T-cell (primary cell): ENCODE results near the gene KDM5A. TPM values are rescaled to one million over a fixed set of nuclear protein-coding genes. Genes with fewer than 3 reads are reported as not detected.

Experiments
- ATAC-seq, 4 experiments: fragments of 200-7000 bp in 3 of 4; fragments of 150-1000 bp in 1 of 4; cut with Tn5 transposase; replicated peaks in 1 of 4; 1 replicate in 3 of 4; 2 replicates in 1 of 4; pipeline ENCODE4 v1.10.0; 2021; ENCODE audit warnings: moderate library complexity in 3 of 4, mild to moderate bottlenecking in 2 of 4, moderate number of reproducible peaks in 1 of 4
- CTCF ChIA-PET, 2 donors: fragments of 300-600 bp; sonication (Branson Sonifier 250); formaldehyde crosslinking; loops; one replicate each; lab custom pipeline; 2022; ENCODE audit warnings: antibody characterized with exemption in 2 of 2; lab: Charles Lee
- POLR2A ChIA-PET, 2 donors: fragments of 300-600 bp; sonication (Branson Sonifier 250); formaldehyde crosslinking; loops; one replicate each; lab custom pipeline; 2022; ENCODE audit warnings: antibody characterized with exemption in 2 of 2; lab: Charles Lee
- DNase-seq, 35 experiments: peaks; one replicate each; pipeline versions ENCODE4 v3.0.0 to v3.0.0-alpha.2; 2013 to 2023
- H3K27ac ChIP-seq: one replicate; pipeline ENCODE4 v1.5.1; 2013; ENCODE audit warnings: low read length
- H3K27me3 ChIP-seq, 2 experiments: replicated peaks in 1 of 2; 1 replicate in 1 of 2; 2 replicates in 1 of 2; pipeline versions ENCODE4 v1.6.1 to v1.7.0; 2013; ENCODE audit warnings: low read length in 1 of 2, mixed read lengths in 1 of 2; ENCODE audit not compliant: control insufficient read depth in 2 of 2, insufficient read depth in 2 of 2; ENCODE audit errors: extremely low read depth in 1 of 2
- H3K36me3 ChIP-seq, 2 donors: 1 replicate in 1 of 2; 2 replicates in 1 of 2; pipeline versions ENCODE4 v1.6.1 to v1.7.0; 2013; ENCODE audit warnings: low read length in 1 of 2; ENCODE audit not compliant: control insufficient read depth in 2 of 2, insufficient read depth in 1 of 2; ENCODE audit errors: extremely low read depth in 1 of 2
- H3K4me1 ChIP-seq, 2 experiments: 1 replicate in 1 of 2; 2 replicates in 1 of 2; pipeline versions ENCODE4 v1.6.1 to v1.7.0; 2013; ENCODE audit warnings: low read length in 2 of 2, mixed read lengths in 1 of 2; ENCODE audit not compliant: insufficient read depth in 2 of 2, control insufficient read depth in 1 of 2; ENCODE audit errors: extremely low read depth in 1 of 2
- H3K4me3 ChIP-seq, 2 donors: 1 replicate in 1 of 2; 2 replicates in 1 of 2; pipeline versions ENCODE4 v1.5.1 to v1.7.0; 2013; ENCODE audit warnings: mild to moderate bottlenecking in 2 of 2, low read length in 1 of 2, moderate library complexity in 1 of 2; ENCODE audit not compliant: control insufficient read depth in 1 of 2; ENCODE audit errors: extremely low read depth in 1 of 2
- H3K9me3 ChIP-seq: 2 replicates; pipeline ENCODE4 v1.7.0; 2013
- H3K27ac Mint-ChIP-seq, 2 donors: one replicate each; pipeline ENCODE4 v1.8.0; 2020 to 2021; ENCODE audit warnings: mild to moderate bottlenecking in 2 of 2, mixed read lengths in 2 of 2
- H3K27me3 Mint-ChIP-seq, 2 donors: one replicate each; pipeline ENCODE4 v1.8.0; 2021 to 2022; ENCODE audit warnings: mixed read lengths in 2 of 2
- H3K36me3 Mint-ChIP-seq: one replicate; pipeline ENCODE4 v1.8.0; 2021; ENCODE audit warnings: mixed read lengths
- H3K4me1 Mint-ChIP-seq, 3 donors: one replicate each; pipeline ENCODE4 v1.8.0; 2020 to 2022; ENCODE audit warnings: mixed read lengths in 3 of 3, mild to moderate bottlenecking in 1 of 3
- H3K4me3 Mint-ChIP-seq, 3 donors: one replicate each; pipeline ENCODE4 v1.8.0; 2020 to 2022; ENCODE audit warnings: mild to moderate bottlenecking in 3 of 3, mixed read lengths in 3 of 3, moderate library complexity in 3 of 3
- H3K9me3 Mint-ChIP-seq, 3 donors: one replicate each; pipeline ENCODE4 v1.8.0; 2020 to 2022; ENCODE audit warnings: mixed read lengths in 3 of 3
- WGBS: methylation state at CpG from one replicate; pipeline ENCODE4 v1.1.5; 2013; ENCODE audit warnings: missing lambda C conversion rate; ENCODE audit not compliant: insufficient coverage; 5-methylcytosine and 5-hydroxymethylcytosine counted together
- total RNA-seq, 35 experiments: library from RNA in 6 of 35; stranded (reverse) in 6 of 35; fragments of 120-200 nt in 1 of 35; gene quantifications; one replicate each; pipeline versions ENCODE4 v1.2.1 to v1.2.4 and lab custom pipeline; 2013 to 2026

The KDM5A gene
- total RNA-seq, 5 donors from 2014 or later (not counting 1 experiment from before 2014, with no cell fraction given): 126 to 157 (median 142) TPM

GRCh38 chr12:234019-234418 is 155.1 kb downstream of the KDM5A start:
- CTCF ChIA-PET: no interaction called here
- Mint-ChIP-seq H3K4me3 (no peak overlapping the region), H3K36me3 (peaks cover 8% of the 10 kb centered on the region), H3K9me3 (peaks cover 6 to 19% (median 11%) of the 10 kb centered on the region in 3 donors), H3K27me3 (peaks cover 9 to 16% of the 10 kb centered on the region in 2 donors), H3K27ac (no peak overlapping the region), H3K4me1 (no peaks in the 10 kb centered on the region)
- Histone ChIP-seq H3K9me3 (no peaks in the 10 kb centered on the region), H3K36me3 (no peaks in the 10 kb centered on the region), H3K27ac (no peak overlapping the region), H3K4me3 (no peak overlapping the region), H3K27me3 (peaks cover 0 to 32% of the 10 kb centered on the region in 2 experiments), H3K4me1 (no peaks in the 10 kb centered on the region)
- no CpG with 5 or more reads among the region's 7 CpGs for WGBS
- ATAC-seq (no peak), DNase-seq (no peak)
- POLR2A ChIA-PET: no interaction called here

GRCh38 chr12:233615-233968 is 155.5 kb downstream of the KDM5A start:
- Histone ChIP-seq H3K36me3 (no peaks in the 10 kb centered on the region), H3K4me1 (no peaks in the 10 kb centered on the region), H3K27ac (no peak overlapping the region), H3K27me3 (peaks cover 0 to 36% of the 10 kb centered on the region in 2 experiments), H3K9me3 (no peaks in the 10 kb centered on the region), H3K4me3 (no peak overlapping the region)
- ATAC-seq (no peak), DNase-seq (no peak)
- peaks cover 11 to 15% of the 10 kb centered on the region in 2 donors for H3K27me3 Mint-ChIP-seq
- H3K36me3 Mint-ChIP-seq: peaks cover 8% of the 10 kb centered on the region
- POLR2A ChIA-PET: no interaction called here
- CTCF ChIA-PET: no interaction called here
- H3K9me3 Mint-ChIP-seq: peaks cover 6 to 19% (median 11%) of the 10 kb centered on the region in 3 donors
- H3K4me1 Mint-ChIP-seq: no peaks in the 10 kb centered on the region
- H3K4me3 Mint-ChIP-seq: no peak overlapping the region
- no CpG with 5 or more reads among the region's 3 CpGs for WGBS
- H3K27ac Mint-ChIP-seq: no peak overlapping the region

DNA sequence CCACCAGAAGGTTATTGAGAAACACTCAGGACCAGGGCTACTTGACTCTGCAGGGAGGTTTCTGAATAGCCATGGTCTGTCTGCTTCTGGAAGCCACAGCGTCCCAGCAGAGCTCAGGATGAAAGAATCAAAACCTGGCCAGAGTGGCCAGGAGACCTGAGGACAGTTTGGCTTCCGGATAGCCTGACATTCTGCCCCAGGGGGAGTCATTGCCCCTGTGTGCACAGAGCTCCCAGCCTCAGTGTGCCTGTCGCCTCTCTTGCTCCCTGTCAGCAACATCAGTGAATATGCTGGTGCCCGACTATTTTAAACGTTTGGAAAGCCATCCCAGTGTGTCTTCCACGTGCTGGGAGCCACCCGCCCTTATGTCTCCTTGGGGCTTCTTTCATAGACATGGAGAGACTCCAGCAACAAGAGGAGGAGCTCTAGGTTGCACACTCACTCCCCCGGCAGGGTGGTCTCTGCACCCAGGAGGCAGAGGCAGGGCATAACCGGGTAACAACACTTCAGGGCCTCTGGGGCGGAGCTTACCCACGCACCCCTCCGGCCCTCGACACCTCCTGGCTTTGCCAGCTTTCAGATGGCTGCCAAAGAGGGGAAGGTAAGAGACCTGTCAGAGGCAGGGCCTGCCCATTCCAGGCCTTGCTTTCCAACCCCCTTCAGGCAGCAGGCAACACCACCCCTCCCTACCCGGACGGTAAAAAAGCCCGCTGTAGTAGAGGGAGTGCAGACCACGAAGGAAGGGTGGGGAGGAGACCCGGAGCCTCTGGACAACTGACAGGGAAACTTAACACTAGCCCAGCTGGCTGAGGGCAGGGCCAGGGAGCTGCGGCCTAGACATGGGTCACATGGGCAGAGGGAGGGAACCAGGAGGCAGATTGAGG is 156.1 kb downstream of the KDM5A start:
- H3K36me3 Mint-ChIP-seq: peaks cover 8% of the 10 kb centered on the region
- H3K4me1 ChIP-seq: no peaks in the 10 kb centered on the region
- H3K4me1 Mint-ChIP-seq: no peaks in the 10 kb centered on the region
- no peaks in the 10 kb centered on the region for H3K9me3 ChIP-seq
- ChIA-PET CTCF (no interaction called here), POLR2A (no interaction called here)
- ATAC-seq (no peak), DNase-seq (no peak)
- H3K4me3 ChIP-seq: no peak overlapping the region
- no peaks in the 10 kb centered on the region for H3K36me3 ChIP-seq
- no peak overlapping the region for H3K27ac Mint-ChIP-seq
- H3K27me3 ChIP-seq: peaks cover 0 to 41% of the 10 kb centered on the region in 2 experiments
- no peak overlapping the region for H3K4me3 Mint-ChIP-seq
- H3K27ac ChIP-seq: no peak overlapping the region
- peaks cover 6 to 19% (median 11%) of the 10 kb centered on the region in 3 donors for H3K9me3 Mint-ChIP-seq
- WGBS: 69% methylated on average over 15 of the region's 19 CpGs
- peaks cover 11 to 14% of the 10 kb centered on the region in 2 donors for H3K27me3 Mint-ChIP-seq

GRCh38 chr12:230925-231671 is 158.0 kb downstream of the KDM5A start:
- no peak overlapping the region for H3K4me3 ChIP-seq
- Mint-ChIP-seq H3K4me3 (no peak overlapping the region), H3K4me1 (no peaks in the 10 kb centered on the region), H3K36me3 (peaks cover 3% of the 10 kb centered on the region), H3K9me3 (peaks cover 2 to 13% (median 6%) of the 10 kb centered on the region in 3 donors), H3K27ac (no peak overlapping the region), H3K27me3 (peaks cover 8 to 16% of the 10 kb centered on the region in 2 donors)
- no peaks in the 10 kb centered on the region for H3K4me1 ChIP-seq
- 81% methylated on average over 11 of the region's 14 CpGs for WGBS
- no peaks in the 10 kb centered on the region for H3K36me3 ChIP-seq
- POLR2A ChIA-PET: no interaction called here
- no peak for DNase-seq
- no peak overlapping the region for H3K27ac ChIP-seq
- H3K9me3 ChIP-seq: no peaks in the 10 kb centered on the region
- ATAC-seq: no peak
- CTCF ChIA-PET: interaction anchor here in 1 of 2 donors (0.6 kb wide), 1 partner anchor 1422 kb away, joined by 7 read pairs; no protein-coding TSS in a partner anchor
- peaks cover 0 to 43% of the 10 kb centered on the region in 2 experiments for H3K27me3 ChIP-seq

Other genes starting within 250 kb of the KDM5A start
- under 1 TPM in 1 of 5 donors, not detected in 4; 0.85 TPM for gene SLC6A12, start 175.2 kb downstream of the KDM5A start, total RNA-seq
- 1 to 10 TPM in 1 of 5 donors, under 1 TPM in 4; 0.49 to 1.8 (median 0.86) TPM for gene SLC6A13, start 126.5 kb downstream of the KDM5A start, total RNA-seq
- gene CCDC77, start 12.3 kb upstream of the KDM5A start, total RNA-seq: 10 to 100 TPM in 3 of 5 donors, 1 to 10 TPM in 2; 9.7 to 14.6 (median 10.3) TPM
- 1 to 10 TPM in 4 of 5 donors, under 1 TPM in 1; 0.70 to 3.8 (median 2.0) TPM for gene B4GALNT3, start 70.6 kb upstream of the KDM5A start, total RNA-seq